ENCODE data around the gene KLF6.
A peak's percentile ranks its signal among the peaks of the same experiment; 100 is the strongest.

Gene KLF6

DNA sequence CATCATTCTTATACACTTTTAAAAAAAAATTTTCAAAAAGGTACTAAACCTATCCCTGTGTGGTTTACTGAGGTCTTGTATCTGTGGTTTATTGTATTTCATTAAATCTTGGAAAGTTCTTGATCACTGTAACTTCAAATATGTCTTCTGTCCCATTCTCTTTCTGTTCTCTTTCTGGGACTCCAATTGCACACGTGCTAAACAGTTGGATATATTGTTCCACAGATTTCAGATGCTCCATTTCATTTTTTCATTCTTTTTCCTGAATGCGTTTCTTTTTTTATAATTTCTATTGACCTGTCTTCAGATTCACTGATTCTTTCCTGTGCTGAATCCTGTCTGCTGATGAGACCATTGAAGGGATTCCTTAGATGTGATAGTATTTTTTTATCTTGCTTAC lies 4.6 kb upstream of the KLF6 start:
- DNase-seq (ENCODE audit: low read depth in 2 of 2, low spot score in 1 of 2) = no peak

DNA sequence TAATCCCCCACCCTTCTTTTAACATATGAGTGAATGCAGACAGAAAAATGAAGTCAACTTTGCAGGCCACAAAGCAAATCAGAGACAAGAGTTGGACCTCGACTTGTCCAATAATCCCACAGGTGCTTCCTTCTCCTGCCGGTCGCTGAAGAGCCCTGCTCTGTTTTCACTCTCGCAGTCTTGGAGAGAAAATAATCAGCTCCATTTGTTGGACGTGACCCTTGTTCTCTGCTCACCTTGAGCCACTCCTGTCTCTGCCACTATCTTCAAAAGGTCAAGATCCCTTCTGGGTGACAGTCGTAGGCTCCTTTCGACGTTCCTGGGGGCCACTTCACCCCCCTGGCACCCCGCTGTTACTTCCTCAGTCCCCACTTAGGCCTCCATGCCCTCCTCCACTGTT lies 2.8 kb upstream of the KLF6 start:
- DNase-seq (ENCODE audit: low read depth in 2 of 2, low spot score in 1 of 2) = no peak

DNA sequence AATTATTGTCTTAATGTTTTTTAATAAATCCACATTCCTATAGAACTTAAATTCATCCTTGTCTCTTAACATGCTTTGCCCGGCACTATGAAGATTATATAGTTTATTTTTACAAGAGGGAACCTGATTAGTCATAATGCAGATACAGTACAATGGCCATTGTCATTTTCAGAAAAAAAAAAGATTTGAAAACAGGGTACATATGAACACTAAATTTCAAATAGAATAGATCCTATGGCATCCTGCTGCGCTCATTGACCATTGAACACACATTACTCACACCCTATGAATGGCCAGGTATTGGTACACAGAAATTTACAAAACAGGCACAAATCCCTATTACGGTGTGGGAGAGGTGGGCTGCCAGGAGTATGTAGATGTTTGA lies 2.0 kb upstream of the KLF6 start:
- no peak for DNase-seq (ENCODE audit: low read depth in 2 of 2, low spot score in 1 of 2)

DNA sequence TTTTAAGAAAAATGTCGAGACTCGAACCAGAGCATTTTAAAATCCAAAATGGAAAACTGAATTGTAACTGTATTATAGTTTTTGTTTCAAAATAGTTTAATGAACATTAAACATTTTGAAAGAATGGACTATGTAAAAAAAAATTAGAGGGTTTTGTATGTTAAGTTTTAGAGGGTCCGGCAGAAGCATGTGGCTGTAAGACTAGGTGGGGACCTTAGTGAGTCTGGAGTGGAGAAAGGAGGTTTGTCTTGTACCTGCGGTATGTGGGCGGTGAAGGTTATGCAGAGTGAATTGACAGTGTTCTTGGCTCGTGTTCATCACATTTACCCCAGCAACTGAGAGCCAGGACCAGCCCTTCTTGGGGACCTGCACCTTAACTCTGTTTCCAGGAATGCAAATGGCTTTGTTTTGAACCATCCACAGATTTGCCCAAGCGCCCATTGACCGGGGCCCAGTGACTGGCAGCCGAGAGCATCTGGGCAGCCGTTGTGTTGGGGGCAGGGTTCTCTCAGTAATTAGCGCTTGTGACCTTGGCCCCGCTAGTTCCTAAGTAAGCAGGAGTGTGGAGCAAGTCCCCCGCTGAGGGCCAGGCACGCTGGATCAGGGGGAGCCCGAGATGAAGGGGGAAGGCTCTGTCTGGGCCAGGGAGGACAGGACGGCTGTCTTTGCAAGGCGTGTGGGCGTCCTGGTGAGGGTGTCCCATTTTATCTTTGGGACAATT lies 1.4 kb upstream of the KLF6 start:
- no peak for DNase-seq (ENCODE audit: low read depth in 2 of 2, low spot score in 1 of 2)

DNA sequence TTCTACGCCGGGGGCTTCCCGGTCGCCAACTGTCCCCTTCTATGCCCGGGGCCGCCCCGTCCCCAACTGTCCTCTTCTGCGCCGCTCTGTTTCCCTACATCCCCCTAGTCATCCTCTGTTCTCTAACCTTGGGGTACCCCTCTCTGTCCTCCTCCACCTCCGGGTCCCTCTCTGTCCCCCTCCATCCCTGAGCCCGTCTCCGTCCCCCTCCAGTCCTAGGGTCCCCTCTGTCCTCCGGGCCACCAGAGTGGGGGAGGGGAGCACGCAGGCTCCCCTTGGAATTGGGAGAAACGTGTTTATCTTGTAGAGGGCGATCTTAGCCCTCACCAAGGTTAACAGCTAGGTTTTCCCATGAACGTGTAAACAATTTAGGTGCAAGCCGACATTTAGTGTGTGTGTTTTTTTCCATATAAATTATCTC lies 852 bp upstream of the KLF6 start:
- DNase-seq (ENCODE audit: low read depth in 2 of 2, low spot score in 1 of 2) = no peak

DNA sequence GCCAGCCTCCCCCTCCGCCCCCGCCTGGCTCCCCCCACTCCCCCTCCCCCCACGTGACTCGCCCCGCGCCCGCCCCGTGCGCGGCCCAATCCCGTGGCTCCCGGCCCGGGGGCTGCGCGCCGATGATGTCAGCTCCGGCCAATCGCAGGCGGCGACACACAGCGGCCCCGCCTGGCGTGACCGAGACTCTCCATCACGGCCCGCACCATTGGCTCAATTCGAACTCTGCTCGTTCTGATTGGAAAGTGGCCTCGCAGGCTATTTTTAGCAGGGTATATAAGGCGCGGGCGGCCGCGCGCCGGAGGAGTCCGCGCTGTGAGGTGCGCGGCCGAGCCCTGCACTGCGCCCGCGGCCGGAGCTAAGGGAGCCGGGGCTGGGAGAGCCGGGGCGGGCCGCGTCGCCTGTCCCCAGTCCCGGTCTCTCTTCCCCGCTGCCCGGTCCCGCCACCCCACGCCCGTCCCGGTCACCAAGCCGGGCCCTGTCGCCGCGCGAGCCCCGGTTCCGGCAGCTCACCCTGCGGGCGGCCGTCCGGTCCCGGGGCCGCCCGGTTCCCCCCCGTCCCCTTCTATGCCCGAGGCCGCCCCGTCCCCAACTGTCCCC lies 342 bp upstream of the KLF6 start:
- peak; percentile 95 to 99 for DNase-seq (ENCODE audit: low read depth in 2 of 2, low spot score in 1 of 2)

DNA sequence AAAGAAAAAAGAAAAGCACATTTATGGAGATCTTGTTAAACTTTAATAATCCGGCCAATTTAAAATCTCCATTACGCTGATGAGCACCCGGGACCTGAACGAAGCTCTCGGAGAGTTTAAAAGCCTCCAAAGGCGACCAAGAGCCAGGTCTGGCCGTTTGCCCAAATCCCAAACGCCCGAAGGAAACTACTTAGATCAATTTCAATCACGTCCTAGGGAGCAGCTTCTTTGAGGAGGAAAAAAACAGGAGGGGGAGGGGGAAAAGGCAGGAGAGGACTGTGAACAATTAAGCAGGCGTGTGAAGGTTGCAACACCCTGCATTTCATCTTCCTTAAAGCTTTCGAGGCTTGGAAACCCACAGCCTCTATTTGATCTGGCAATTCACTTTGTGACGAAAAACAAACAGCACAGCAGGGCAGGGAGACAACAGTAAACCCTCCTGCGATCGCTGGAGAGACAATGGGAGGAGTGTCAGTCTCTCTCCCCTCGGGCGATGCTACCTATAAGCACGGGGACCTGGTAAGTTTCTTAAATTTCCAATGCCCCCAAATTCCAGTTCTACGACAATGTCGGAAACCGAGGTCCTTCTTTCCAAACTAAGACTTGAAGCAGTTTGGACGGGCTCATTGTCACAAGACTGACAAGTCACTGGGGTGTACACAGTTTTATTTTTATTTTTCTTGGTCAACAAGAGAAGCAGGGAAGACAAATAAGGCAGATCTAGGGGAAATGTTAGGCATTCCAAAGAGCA lies 1.2 kb downstream of the KLF6 start:
- no peak for DNase-seq (ENCODE audit: low read depth in 2 of 2, low spot score in 1 of 2)

DNA sequence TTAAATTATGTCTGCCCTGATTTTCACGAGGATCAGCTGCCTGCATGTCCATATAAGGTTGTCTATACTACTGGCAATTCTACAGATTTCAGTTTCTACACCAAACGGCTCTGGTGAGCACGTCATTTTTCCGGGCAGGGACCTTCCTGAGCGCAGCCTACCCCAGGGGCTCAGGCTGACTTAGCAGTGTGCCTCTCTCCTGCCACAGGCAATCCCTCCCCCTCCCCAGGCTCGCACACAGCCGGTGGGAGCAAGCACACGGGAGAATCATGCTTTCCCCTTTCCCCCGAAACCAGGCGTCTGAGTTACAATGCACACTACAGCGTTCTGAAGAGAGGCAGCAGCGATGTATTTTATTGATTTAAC lies 1.7 kb downstream of the KLF6 start:
- no peak for DNase-seq (ENCODE audit: low read depth in 2 of 2, low spot score in 1 of 2)

DNA sequence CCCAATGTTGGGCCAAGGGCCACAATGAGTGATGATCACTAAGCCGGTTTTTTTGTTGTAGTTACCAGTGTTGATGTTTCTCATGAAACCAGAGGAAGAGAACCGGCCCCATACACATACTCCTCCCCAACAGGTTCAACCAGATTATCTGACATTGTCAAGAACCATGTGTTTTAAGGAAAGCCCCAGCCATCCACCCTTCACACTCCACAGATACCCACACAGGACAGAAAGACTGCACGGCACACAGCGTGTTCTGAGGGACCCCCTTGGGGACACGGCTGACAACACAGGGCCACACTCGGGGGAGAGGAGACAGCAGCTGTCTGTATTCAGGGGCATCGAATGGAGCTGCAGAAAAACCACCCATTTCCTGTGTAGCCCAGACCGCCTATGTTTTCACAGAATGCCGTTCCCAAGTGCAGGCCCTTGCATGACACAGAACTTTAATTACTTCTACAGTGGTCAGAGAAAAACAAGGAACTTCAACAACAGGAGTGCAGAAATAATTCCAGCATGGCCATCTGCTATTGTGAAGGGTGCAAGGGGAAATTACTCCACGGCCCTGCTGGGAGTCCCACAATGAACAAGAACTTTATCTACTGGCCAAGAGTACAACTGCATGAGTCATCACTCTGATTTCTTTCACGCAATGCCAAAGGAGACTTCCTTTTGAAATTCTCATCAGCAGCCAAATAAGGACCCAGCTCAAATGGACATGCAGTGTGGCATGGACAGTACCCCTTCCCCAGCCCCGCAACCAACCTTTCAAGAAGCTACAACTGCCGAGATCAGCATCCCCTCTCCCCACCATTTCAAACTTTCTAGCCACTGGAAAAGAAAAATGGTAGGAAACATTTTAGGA lies 2.3 kb downstream of the KLF6 start:
- no peak for DNase-seq (ENCODE audit: low read depth in 2 of 2, low spot score in 1 of 2)

DNA sequence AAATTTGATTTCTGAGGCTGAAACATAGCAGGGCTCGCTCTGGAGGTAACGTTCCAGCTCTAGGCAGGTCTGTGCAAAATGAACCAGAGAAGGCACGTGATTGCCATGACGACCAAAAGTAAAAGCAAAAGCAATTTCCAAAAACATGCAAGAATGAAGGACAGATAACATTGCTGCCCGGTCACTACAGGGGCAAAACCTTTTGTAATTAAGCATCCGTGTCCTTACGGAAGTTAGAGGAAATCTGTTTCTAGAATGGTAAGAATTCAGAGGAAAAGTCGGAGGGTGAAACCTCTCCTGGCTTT lies 2.9 kb downstream of the KLF6 start:
- no peak for DNase-seq (ENCODE audit: low read depth in 2 of 2, low spot score in 1 of 2)

DNA sequence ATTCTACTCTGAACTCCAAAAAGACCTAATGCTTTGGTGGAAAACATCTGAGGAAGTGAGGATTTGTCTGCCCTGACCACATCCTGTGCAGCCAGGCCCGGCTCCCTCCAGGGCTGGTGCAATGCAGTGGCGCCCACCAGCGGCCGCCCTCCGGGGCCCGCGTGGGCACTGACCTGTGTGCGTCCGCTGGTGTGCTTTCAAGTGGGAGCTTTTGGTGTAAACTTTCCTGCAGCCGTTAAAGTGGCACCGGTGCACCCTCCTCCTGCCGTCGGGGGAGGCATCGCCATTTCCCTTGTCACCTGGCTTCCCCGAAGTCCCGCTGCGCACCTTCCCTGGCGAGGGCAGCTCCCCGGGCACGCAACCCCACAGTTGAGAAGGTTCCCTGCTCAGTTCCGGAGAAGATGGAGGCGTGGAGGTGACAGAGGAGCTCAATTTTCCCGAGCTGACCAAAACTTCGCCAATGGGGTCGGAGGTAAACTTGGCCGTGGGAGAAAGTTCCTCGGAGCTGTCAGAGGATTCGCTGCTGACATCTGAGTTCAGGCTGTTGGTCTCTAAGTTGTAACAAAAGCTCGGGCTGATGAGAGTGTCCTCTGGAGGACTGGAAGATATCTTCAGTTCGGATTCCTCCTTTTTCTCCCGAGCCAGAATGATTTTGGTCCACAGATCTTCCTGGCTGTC lies 3.4 kb downstream of the KLF6 start:
- no peak for DNase-seq (ENCODE audit: low read depth in 2 of 2, low spot score in 1 of 2)

DNA sequence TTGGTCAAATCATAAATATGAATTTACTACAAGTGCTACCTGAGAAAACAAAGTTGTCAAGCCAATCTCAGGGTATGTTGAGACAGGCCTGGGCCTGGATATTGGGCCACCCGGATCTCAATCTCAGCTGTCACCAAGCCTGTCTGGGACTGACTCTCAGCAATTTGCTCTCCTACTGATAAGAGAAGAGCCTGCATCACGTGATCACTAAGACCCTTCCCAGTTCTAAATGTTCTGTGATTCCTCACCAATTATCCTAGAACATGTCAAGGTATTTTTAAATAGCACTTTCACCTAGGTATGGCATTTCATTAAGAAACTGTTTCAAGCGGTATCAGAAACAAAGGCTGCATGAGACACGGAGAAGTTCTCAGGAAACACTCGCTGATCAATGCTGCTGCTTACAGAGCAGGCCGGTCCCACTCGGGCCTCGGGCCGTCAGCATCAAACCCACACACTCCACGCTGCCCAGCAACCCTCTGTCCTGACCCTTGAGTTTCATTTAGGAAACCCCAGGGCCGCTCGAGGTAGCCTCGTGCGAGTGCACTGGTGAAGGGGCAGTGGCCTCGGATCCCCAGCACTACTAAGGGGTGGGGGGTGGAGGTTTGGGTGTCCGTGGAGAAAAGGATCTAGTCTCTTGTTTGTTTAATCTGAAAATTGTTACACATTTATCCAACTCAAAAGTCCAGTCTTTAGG lies 4.1 kb downstream of the KLF6 start:
- DNase-seq (ENCODE audit: low read depth in 2 of 2, low spot score in 1 of 2) = no peak

DNA sequence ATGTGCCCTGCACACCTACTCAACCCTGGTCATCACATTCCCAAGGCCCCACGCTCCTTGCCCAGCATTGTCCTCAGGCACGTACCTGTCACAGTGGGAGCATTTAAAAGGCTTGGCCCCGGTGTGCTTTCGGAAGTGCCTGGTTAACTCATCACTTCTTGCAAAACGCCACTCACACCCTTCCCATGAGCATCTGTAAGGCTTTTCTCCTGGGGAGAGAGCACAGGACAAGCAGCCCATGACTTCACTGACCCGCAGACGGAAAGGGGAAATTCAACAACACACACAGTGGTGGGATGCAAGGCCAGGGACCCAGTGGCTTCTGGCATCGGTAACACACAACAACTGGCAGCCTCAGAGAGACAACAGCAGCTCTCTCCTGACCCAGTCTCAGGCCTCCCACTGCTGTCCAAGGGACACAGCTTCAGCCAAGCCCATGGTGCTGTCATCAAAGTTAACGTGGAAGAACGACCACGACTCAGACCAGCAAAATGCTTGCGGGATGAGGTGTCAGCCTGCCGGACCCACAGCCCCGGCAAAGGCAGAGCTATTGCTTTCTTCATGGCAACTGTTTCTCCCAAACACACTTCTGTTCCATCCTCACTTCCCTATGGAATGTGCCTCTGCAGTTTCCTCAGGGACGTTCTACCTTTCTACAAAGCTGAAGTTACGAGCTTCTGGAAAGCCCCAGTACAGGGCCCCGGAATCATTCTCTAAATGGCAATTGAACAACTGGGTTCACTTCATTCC lies 4.8 kb downstream of the KLF6 start:
- no peak for DNase-seq (ENCODE audit: low read depth in 2 of 2, low spot score in 1 of 2)

DNA sequence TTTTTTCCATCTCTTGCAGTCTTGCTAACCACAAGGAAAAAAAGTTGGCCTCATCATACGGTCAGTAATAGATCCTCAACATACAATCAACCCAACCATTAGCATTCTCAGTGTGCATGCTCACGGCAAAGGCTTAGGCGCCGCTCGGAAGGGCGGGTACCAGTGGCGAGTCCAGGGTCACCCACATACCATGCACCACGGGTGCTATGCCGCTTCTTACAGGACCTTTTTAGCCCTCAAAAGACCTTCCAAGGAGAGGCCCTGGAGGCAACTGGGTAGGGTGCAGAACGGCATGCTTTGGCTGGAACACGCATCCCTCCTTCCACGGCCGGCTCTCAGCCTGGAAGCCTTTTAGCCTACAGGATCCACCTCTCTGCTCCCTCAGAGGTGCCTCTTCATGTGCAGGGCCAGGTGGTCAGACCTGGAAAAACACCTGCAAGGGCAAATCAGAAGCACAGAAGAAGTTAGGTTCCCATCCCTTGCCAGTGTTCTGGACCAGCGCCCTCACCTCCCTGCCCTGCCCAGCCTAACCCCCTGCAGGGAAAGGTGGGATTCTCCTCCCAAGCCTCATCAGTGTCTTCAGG lies 5.8 kb downstream of the KLF6 start:
- DNase-seq (ENCODE audit: low read depth in 2 of 2, low spot score in 1 of 2) = no peak

DNA sequence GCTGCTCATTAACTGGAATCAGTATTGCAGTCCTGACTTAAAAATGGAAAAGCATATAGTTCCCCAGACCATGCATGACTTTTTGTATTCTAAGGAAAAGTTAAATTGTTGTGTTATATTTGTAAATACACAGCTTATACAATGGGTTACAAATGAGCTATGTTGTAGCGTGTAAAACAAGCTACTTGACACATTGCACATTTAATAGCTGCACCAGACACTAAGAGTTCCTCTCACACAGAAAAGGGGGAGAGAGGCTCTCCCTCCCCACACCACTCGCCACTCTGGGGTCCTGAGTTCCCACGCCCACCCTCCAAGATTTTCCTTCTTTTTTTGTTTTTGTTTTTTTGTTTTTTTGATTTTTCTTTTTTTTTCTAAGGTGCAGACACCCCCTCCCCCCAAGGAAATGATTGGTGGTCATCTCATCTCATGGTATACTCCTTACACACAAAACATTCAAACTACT lies 6.3 kb downstream of the KLF6 start:
- no peak for DNase-seq (ENCODE audit: low read depth in 2 of 2, low spot score in 1 of 2)

DNA sequence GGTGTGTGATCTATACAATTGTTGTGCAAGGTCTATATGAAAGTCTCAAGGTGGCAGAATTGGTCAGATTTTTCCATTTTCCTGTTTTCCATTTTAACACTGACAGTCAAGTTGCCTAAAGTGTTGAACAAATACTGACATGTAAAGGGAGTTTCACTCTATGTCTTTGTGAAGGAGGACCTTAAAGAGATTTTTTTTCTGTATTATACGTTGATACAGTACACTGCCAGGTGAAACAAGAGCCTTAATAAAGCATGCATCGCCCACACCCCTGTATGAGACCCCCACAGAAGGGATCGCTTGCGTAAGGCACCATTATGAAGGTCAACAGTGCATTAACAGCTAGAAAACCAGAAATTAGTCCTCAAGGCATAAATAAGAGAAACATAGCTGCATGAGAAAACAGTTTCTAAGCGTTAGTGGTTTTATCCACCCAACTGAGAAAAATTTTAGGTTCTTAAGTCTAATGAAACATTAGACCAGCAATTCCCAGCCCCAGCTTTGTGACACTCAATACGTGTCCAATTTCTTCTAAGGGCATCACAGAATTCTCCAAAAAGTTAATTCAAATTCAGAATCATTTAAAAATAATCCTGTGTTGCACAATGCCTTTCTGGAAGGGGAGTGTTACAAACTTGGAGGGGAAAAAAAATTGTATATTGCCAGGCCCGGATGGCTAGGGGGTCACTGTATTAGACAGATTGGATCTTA lies 6.9 kb downstream of the KLF6 start:
- no peak for DNase-seq (ENCODE audit: low read depth in 2 of 2, low spot score in 1 of 2)

DNA sequence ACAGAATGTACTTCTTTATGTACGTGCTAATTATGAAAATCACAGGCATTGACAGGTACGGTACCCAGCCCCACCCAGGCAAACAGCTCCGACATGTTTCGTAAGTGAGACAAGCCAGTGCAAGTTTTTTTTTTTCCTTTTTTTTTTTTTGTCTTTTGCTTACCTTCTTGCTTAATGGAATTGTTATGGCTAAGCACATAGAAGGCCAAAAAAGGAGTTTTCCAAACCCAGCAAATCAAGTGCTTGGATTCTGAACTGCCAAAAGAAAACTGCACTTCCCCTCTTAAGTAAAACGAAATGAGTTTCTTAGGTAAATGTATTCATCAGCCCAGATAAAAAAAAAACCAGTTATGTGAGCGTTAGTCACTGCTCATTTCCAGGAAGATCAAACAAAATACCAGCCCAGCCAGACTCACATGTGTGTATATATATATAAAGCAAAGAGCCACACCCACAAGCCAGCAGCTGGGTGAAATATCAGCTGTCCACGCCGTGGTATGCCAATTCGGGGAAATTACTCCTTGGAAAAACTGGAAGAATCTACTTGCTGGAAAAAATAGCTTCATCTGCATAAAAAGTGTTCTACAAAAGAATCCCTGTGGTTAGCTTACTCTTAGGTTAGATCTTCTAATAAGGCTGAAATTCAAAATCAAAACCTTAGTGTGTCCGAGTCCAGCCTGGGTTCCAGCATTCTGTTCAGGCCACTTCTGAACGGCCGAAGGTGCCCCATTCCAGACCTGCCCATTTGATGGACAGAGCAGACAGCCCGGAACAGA lies 8.0 kb downstream of the KLF6 start:
- DNase-seq (ENCODE audit: low read depth in 2 of 2, low spot score in 1 of 2) = no peak

Measured in stimulated activated CD8-positive, alpha-beta memory T cell treated with anti-CD3 and anti-CD28 coated beads, Interleukin-4, amount 100 ng/mL, for 4 hours (primary cell).